Inflammatory macrophage treated with lipopolysaccharide for 1 hour (primary cell): ENCODE data around the gene LMF1.

Experiments used
- DNase-seq, 2 donors: peaks; one replicate each; pipeline ENCODE4 v3.0.0-alpha.2; 2020 to 2022

LMF1 gene

GRCh38 chr16:877242-878071 is 93.3 kb downstream of the LMF1 start:
- DNase-seq = peak; percentile 48 to 62

GRCh38 chr16:876523-877241 is 94.1 kb downstream of the LMF1 start:
- no peak for DNase-seq

GRCh38 chr16:876041-876335 is 94.8 kb downstream of the LMF1 start:
- DNase-seq = no peak

- DNase-seq = no peak
Observed at GRCh38 chr16:875182-876040, 95.4 kb downstream of the LMF1 start.

- DNase-seq = no peak
Observed at GRCh38 chr16:874366-875181, 96.2 kb downstream of the LMF1 start.

GRCh38 chr16:873889-874288 is 96.9 kb downstream of the LMF1 start:
- DNase-seq = no peak

GRCh38 chr16:873243-873661 is 97.5 kb downstream of the LMF1 start:
- no peak for DNase-seq

- no peak for DNase-seq
Observed at GRCh38 chr16:872436-873242, 98.1 kb downstream of the LMF1 start.

- DNase-seq = no peak
Observed at GRCh38 chr16:871562-872345, 99.0 kb downstream of the LMF1 start.

- no peak for DNase-seq
Observed at GRCh38 chr16:870856-871561, 99.8 kb downstream of the LMF1 start.

GRCh38 chr16:869823-870641 is 100.8 kb downstream of the LMF1 start:
- DNase-seq = no peak

- DNase-seq = no peak
Observed at GRCh38 chr16:868846-869822, 101.7 kb downstream of the LMF1 start.

- no peak for DNase-seq
Observed at GRCh38 chr16:868386-868755, 102.4 kb downstream of the LMF1 start.

GRCh38 chr16:867421-868385 is 103.1 kb downstream of the LMF1 start:
- no peak for DNase-seq

- no peak for DNase-seq
Observed at GRCh38 chr16:866252-866896, 104.4 kb downstream of the LMF1 start.

GRCh38 chr16:865026-865425 is 105.8 kb downstream of the LMF1 start:
- DNase-seq = no peak
